HG03108 (cell line): ENCODE measurements around the gene IL3.

Experiments used
- ATAC-seq: cut with Tn5 transposase; IDR thresholded peaks from one replicate; pipeline ENCODE4 v1.9.1; 2021; ENCODE audit warnings: moderate library complexity; ENCODE audit not compliant: unreplicated experiment

The IL3 gene

DNA sequence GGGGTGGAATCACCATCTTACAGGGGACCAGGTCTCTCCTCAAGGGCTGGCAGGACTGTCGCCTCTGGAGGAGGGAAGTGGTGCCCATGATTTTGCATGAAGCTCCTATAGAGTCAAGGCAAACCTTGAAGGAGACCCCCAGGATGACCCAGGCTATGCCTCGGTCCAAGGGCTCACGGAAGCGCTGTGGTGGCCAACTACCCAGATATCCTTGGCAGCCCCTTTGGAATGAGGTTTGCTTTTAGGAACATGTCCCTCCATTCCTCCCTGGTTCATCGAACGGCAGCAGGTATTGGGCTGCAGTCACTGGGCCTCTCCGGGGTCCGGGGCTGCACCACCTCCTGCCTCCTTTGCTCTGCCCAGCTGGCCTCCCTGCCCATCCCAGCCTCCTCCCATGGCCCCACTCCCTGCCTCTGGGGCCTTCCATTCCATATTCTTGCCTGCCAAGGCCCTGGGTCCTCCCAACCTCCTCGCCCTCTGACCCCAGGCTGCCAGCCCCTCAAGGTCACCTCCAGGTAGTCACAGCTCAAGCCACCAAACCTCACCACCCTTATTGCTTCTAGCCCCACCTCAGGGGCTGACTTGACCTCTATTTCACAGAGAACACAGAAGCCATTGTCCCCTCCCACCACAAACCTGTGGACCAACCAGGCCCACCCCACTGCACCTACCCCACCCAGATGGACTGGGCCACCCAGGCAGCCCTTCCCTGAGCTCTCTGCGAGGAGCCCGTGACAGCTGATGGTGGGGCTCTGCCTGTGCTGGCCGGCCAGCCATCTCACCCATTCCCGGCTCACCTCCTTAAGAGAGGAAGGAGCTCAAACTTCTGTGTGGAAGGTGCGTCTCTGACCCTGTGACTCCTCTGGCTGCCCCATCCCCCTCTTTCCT, 3.6 kb upstream of the IL3 start:
- no peak for ATAC-seq

DNA sequence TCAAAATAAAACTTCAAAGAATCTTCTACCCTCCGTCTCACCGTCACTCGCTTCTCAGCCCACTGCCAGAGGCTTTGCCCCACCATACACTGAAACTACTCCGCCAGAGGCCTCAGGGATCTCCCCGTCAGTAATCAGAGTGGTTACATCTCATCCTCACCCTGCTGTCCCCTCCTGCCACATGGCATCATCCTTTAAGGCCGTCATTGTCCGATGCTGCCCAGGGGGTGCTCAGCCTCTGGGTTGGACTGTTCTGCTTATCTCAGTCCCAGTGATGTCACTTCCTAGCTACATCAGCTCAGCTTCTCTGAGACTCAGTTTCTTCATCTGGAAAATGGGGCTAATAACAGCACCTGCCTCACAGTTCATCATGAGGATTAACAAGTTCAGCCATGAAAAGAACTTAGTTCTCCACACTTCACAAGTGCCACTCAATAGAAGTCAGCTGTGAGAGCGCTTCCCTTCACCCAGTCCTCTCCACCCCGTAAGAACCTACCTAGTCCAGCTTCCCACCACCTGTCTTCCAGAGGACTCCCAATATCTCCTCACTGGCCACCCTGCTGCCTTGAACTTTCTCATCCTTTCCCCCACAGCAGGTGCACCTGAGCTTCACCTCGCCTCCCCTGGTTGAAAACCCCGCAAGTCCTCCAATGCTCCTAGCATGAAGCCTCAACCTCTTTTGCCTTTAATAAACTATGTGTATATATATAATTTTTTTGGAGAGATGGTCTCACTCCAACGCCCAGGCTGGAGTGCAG, 2.8 kb upstream of the IL3 start:
- no peak for ATAC-seq

DNA sequence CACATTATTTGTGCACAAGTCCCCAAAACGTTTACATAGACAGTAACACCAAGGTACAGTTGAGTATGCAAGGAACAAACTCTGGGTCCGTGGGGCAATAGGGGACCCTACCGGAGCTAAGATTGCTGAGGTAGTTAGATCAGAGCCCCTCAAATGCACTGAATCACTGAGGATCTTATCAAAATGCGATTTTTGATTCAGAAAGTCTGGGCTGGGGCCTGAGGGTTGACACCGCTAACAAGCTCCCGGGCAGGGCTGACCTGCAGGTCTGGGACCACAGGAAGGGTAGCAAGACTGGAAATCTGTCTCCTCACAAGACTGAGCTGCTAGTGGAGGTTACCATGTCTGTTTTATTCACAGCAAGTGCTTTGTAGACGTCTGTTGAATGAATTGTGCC, 1.8 kb upstream of the IL3 start:
- ATAC-seq = no peak

DNA sequence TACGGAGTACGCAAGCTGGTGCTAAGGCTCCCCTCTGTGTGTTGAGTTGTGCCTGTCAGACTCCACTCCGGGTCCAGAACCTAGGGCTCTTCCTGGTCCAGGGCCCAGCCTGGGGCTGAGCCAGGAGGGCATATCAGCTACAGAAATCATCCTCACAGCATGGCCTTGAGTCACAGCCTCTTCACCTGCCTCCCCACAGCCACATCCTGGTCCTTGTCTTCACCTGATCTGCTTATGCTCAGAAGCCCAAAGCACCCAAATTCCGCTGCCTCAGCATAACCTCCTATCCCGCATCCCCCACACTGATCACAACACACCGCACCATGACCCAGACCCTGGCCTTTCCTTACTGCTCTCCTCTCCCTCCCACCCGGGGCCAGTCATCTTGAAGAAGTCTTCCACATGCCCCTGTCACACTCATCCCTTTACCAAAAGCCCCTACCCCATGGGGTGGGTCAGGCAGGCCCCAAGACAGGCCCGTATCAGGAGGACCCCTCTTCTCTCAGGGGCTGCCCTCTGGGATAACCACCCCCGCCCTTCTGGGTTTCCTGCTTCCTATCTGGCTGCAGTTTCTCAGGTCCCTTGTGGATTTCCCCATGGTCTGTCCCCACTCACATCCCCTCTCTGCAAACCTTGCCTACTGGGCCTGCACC, 1.3 kb upstream of the IL3 start:
- ATAC-seq = no peak

DNA sequence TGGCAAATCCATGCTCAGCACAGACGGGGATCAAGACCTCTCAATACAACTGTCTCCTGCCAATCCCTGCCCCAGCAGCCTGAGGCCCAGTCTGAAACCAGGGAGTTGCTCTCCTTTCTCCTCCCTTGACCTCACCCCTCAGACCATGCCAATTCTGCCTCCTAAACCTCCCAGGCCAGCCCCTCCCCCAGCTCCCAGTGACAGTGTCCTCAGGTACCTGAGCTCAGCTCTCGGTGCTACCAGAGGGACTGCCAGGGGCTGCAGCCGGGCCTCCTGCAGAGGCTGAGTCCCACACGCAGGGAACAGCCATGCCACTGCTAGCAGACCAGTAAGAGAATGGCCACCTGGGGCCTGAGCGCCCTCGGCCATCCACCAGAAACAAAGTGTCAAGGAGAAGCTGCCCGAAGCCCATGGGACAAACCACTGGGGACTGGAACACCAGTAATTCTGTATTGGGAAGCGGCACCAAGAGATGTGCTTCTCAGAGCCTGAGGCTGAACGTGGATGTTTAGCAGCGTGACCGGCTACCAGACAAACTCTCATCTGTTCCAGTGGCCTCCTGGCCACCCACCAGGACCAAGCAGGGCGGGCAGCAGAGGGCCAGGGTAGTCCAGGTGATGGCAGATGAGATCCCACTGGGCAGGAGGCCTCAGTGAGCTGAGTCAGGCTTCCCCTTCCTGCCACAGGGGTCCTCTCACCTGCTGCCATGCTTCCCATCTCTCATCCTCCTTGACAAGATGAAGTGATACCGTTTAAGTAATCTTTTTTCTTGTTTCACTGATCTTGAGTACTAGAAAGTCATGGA, 557 bp upstream of the IL3 start:
- no peak for ATAC-seq

DNA sequence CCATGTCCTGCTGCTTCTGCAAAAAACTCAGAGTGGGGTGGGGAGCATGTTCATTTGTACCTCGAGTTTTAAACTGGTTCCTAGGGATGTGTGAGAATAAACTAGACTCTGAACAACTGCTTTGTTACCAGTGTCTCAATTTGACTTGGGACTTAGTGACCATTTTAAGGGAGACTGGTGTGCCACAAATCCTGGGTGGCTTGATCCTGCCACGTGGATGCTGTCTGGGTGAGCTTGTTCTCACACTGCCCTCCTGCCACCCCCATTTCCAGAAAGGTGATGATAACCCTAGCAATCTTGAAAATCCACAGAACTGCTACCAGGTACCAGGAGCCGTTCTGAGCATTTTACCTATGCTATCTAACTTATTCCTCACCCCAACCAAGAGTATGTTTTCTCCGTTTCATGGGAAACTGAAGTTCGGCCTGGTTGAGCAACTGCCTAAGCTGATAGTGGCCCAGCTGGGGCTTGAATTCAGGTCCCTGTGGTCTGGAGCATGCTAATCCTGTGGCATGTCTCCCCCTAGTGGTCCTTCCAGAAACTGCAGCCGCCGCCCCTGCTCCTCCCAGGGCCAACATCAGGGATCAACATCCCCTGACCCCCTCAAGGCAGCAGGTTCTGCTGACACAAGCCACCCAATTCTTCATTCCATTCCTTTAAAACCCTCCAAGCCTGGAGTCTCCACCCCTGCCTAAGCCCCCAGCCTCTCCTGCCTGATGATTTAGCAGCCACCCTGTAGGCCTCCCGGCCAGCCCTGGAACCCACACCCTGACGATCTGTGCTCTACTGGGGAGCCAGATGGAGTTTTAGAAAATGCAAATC, 2.8 kb downstream of the IL3 start:
- peak; percentile 48 for ATAC-seq

DNA sequence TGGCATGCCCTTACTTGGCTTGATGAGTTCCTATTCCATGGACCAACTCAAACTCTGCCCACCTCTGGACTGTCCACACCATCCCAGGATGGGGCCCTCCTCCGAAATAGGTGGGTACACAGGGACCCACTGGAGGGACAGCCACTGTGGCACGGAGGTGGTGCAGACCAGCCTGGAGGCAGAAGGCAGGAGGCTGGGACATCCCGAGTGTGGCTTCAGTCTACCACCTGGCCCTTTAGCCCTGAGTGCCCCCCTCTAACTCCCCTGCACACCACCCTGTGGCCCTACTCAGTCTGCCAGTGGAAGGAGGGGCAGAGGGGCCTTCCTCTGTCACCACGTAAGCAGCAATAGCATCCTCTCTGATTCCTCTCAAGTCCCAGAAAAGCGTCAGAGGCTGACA, 3.7 kb downstream of the IL3 start:
- no peak for ATAC-seq

DNA sequence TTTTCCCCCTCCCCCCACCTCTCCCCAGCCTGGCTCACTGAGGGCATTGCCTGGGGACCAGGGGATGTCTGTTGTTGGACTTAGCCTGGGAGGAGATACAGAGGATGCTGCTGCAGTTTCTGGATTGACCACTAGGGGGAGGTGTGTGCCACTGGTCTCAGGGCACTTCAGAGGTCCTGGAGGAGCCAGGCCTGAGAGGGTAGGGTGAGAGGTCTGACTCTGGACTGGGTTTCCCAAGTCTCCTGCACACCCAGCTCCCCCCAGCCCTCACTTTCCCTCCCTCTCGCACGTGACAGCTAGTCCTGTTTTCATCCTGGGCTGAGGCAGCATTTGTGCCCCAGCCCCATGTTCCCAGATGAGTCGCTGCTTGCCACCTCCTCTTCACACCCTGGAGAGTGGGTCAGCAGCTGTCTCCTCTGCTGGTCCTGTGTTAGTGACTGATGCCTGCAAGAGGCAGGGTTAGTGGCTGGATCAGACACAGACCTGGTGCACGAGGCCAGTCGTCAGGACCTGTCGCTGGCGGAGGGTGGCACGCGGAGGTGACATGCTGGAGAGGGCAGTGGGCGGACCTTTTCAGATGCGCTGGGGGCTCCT, 4.4 kb downstream of the IL3 start:
- peak; percentile 60 for ATAC-seq

DNA sequence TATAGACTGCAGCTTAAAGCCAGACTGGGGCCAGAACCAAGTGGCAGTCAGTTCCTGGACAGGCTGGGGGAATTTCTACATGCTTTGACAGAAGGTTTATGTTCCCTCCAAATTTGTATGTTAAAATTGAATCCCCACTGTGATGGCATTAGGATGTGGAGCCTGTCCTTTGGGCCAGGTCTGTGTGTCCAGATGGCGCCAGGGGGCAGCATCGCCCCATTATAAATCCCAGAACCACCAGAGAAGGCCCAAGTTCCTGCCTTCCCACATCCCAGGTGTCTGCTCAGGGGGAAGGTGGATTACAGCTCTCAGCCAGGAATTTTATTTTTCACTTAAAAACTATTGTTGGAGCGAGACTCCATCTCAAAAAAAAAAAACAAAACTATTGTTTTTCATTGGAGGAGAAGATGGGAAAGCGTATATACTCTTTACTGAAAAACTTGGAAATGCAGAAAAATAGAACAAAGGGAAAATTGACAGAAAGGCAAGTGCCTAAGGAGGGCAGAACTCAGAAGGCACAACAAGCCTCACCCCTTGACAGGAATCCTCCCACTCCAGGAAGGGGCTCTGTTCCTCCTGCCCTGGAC, 5.0 kb downstream of the IL3 start:
- ATAC-seq = no peak

DNA sequence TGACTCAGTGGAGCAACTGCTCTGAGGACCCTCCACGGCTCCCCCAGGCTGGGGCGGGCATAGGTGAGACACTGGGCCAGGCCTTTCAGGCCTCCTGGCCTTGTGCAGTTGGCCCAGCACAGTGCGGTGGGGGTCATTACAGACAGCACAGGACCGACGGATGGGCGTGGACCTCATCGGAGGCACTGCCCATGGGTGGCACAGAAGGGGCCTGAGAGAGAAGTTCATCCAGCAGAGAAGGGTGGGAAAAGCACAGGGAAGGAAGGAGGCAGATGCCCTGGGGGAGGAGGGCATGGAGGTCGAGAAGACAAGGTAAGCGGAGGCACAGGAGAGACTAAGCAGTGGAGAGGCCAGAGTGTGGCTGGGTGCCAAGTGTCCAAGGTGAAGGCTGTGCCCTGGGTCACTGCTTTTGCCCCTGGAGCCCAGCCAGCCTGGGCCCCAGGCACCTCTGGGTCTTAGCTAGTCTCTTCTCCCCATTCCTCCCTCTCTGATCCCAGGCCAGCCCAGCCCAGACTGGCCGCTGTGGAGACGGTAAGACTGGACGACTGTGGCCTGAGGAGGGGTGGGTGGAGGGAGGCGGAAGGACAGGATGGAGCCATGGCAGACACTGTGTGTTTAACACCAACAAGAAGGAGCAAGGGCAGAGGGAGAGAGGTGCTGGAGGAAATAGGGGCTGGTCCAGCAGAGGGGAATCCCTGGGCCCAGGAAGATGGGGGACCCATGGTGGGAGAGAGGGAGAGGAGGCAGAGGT, 5.7 kb downstream of the IL3 start:
- no peak for ATAC-seq

DNA sequence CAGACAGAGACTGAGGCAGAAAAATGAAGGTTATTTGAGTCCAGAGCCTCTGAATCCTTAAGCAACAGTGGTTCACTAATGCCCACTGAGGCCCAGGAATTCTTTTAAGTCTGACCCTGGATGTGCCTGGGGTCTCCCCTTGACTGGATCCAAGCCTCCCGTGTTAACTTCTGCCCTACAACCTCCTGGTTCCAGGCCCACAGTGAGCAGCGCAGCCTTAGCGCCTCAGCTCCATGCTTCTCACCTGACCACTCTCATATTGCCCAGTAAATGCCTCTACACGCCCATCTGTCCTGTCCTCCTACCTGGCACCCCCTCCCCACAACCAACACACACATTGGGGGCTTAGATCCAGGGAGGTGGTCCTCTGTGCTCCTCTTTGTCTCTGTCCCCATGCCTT, 6.4 kb downstream of the IL3 start:
- no peak for ATAC-seq

DNA sequence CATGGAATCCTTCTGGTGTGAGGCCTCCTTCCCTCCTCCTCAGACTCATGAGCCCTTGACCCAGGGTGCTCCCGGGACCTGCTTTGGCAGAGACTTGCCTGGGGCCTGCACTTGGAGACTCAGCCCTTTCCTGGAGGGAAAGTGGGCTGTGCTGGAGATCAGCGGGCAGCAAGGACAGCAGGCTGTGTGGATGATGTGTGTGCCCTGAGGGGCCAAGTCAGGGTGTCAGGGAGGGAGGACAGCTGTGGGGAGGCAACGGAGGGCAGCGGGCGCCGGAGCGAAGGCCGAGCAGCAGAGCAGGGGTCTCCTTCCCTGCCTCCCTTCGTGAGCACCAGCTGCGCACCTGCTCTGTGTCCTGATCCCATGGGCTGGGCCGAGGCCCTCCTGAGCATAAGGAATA, 7.0 kb downstream of the IL3 start:
- no peak for ATAC-seq

DNA sequence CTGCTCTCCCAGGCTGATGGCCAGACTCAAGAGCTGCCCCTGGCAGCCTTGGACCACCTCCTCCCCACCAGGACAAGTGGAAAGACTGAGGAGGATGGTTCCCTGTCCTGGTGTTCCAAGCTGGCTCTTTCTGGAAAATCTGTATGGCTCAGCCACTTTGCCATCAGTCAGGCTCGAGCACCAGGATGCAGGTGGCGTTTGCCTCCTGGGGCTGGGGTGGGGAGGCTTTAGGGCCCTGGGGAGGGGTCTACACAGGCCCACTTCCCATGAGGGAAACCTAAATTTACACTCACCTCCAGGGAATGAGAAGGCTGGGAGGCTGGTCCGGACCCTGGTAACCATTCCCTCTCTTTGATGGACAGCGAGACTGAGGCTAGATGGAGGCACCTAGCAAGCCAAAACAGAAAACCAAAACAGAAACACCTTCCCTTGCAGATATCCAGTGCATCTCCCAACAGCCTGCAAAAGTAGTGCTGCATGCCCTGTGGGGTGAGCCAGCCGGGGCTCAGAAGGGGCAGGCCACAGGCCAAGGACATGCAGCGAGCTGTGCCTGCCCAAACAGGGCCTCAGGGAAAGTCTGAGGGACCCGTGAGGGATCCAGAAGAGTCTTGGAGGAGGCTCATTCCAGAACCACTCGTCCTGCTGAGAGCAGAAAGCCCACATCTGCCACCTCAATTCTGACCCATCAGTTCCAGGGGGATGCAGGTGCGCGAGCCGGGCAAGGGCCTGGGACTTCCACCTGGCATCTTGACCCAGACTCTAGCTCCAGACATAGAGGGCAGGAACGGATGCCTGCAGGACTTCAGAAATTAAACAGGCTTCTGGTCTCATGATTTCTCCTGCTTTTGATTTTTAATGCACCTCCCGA, 7.7 kb downstream of the IL3 start:
- no peak for ATAC-seq

DNA sequence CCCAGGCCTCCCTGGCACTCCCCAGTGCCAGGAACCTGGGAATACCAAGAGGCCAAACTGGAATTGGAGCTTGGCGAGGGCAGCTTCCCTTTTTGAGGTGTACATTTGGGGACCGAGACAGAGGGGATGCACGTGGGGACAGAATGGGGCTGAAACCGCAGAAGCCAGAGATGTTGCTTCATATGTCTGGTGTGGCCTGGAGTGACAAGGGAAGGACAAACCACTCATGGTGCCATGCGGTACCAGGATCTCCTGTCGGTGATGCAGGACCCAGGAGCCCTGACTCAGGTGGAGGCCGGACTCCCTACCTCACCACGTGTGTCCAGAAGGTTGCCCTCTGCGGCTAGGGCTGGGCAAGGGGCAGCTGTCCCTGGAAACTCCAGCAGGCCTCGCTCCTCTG, 9.1 kb downstream of the IL3 start:
- no peak for ATAC-seq

DNA sequence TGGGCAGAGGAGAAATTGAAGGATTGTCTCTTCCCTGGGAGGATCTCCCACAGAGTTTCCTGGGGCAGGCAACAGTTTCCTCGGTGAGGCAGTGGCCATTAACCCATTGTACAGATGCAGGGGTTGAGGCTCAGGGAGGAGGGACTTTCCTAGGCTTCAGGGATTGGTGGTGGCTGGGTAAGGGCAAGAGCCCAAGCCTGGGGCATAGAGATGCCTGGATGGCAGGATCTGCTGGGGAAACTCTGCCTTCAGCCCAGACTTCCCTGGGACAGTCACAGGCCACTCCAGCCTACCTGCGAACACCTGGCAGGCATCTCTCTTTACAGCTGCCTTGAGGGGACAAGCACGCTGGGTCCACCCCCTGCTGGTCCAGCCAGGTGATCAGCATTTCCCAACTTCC, 9.5 kb downstream of the IL3 start:
- ATAC-seq = no peak

DNA sequence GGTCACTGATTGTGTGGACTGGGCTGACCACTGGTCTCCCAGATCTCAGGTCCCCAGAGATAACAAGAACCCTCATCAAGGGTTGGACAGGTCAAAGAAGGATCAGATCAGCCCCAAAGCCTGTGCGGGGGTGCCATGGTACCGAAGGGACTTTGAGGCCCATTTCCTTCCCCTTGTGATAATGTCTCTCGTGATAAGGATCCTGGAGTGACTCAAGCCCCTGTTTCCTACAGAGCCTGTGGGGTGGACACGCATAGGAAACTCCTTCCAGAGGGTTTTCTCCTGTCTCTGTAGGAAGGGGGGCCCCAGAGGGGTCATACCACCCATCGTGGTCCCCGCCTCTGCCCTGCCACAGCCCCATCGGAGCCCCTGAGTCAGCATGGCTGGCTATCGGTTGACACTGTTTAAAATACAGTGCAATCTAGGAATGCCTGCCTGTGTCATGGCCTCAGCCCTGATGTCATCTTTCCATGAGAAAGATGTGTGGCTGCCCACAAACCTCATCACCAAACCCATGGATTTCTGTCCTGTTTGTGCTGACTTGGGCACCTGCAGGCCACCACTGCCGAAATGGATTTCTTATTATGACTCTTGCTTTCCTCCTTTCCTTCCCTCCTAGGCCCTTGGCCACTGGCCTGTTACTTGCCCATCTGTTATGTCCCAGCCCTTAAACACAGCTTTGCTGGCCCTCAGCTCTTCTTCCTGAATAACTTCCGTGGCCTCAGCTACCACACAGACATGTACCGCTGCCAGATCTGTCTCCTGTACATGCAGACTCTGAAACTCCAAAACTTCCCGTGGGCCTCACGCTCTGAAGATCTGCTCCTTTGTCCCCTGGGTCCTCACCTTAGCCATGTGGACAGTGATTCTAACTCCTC, 10.2 kb downstream of the IL3 start:
- ATAC-seq = no peak

DNA sequence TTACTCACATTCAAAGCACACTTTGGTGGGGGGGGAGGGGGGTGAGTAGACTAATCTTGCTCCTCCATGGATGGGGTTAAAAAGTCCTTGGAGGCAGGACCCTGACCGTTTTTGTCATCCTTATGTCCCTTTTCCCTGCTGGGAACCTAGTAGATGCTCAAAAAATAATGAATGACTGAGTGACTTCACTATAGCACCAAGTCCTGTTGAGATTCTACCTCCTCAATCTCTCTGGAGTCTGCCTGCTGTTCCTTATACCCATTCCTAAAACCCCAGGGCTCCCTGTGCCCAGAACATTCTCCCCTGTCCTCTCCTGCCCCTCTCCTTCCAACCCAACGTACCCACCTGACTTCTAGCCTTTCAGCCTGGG, 10.9 kb downstream of the IL3 start:
- no peak for ATAC-seq
